NCI-H510A (cell line): Measurements from ENCODE around the gene ZSCAN2.

Source experiments
- DNase-seq: peaks from one replicate; lab custom pipeline; 2025; lab: John Stamatoyannopoulos, UW

ZSCAN2 gene

GRCh38 chr15:84598993-84599392 lies 1.8 kb upstream of the ZSCAN2 start:
- DNase-seq, result no peak

- no peak for DNase-seq
Observed at GRCh38 chr15:84599906-84600305, 903 bp upstream of the ZSCAN2 start.

DNA sequence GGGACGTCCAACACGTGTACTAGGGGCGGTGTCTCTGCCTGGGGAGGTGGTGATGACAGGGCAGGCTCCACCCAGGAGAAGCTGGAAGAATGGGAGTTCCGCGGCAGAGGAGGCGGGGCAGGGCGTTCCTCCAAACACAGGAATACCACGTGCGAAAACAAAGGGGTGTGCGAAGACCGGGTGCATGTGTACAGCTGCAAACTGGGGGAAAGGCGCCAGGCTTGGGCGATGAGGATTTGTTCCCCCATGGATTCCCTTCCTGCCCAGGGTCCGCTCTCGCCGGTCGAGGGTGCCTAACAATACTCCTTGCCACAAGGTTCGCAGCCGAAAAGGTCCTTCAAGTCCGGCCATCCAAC lies 500 bp upstream of the ZSCAN2 start:
- peak; percentile 42 for DNase-seq

DNA sequence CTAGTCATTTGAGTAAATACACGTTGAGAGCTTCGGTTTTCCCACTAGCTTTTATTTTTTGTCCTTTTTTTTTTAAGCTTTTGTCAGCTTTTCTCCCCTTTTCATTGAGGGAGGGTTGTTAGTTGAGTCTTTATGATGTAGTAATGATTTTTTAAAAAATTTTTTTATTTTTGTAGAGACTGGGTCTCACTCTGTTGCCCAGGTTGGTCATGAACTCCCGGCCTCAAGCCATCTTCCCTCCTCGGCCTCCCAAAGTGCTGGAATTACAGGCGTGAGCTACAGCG lies 688 bp downstream of the ZSCAN2 start:
- DNase-seq, result no peak

DNA sequence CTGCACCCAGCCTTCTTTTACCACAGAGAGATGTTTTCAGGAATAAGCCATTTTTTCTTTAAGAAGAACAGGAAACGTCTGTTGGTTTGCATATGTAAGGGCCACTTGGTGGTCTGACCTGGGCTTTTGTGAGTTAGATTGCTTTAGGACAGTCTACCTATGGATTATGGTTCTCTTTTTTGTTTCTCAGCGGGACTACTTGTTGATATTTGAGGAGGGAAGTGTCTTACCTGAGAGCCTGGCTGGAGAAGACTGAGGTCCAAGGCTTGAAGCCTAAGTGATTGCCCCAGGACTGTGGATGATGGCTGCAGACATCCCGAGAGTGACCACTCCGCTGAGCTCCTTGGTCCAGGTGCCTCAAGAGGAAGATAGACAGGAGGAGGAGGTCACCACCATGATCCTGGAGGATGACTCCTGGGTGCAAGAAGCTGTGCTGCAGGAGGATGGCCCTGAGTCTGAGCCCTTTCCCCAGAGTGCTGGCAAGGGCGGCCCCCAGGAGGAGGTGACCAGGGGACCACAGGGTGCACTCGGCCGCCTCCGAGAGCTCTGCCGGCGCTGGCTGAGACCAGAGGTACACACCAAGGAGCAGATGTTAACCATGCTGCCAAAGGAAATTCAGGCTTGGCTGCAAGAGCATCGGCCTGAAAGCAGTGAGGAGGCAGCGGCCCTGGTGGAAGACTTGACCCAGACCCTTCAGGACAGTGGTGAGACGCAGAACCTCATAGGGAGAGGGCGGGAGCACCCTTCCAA lies 3.0 kb downstream of the ZSCAN2 start:
- no peak for DNase-seq

DNA sequence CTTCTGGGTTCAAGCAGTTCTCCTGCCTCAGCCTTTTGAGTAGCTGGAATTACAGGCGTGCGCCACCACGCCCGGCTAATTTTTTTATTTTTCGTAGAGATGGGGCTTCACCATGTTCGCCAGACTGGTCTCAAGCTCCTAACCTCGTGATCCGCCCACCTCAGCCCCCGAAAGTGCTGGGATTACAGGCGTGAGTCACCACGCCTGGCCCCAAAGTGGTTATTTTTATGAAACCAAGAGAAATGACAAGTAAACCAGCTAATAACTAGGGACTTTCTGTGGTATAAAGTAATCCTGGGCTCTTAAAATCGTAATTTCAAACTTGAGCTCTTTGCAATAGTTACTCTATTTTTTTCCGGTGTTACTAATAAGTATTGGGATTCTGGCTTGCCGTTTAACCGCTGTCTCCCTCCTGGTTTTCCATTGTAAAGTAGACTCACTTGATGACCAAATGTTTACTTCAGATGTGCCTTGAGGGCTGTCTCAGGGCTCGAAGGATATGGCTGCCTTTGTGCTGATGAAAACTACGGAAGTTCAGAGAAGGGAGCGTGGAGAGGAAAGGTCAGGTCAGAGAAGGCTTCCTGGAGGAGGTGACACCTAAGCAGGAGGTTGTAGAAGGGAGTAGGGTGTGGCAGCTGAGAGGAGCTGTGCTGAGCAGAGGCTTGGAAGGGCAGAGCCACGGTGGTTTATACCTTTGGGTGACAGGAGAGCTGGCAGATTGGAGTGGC lies 4.2 kb downstream of the ZSCAN2 start:
- DNase-seq, result no peak

- DNase-seq, result no peak
Observed at GRCh38 chr15:84605554-84605882, 4.7 kb downstream of the ZSCAN2 start.

DNA sequence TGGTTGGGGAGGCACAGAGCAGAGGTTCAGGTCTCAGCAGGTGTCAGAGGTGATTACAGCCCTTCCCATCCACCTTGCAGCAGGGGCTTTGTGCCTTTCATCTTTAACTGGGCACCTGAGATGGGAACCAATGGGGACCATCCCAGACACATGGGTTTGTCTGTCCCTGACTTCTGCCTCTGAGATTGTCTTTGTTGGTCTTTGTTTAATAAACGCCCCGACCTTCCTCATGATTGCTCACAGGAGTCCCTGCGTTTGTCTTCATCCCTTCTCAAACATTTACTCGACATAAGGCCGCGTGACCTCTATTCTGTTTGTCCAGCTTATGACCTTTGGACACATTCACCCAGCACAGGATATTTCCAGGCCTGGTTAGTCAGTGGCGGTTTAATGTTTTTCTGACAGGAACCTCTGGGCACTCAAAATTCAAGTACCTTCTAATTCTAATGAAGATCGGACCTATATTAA lies 5.9 kb downstream of the ZSCAN2 start:
- no peak for DNase-seq

GRCh38 chr15:84608707-84609284 lies 8.0 kb downstream of the ZSCAN2 start:
- DNase-seq, result no peak

- DNase-seq, result no peak
Observed at GRCh38 chr15:84609818-84610525, 9.2 kb downstream of the ZSCAN2 start.

DNA sequence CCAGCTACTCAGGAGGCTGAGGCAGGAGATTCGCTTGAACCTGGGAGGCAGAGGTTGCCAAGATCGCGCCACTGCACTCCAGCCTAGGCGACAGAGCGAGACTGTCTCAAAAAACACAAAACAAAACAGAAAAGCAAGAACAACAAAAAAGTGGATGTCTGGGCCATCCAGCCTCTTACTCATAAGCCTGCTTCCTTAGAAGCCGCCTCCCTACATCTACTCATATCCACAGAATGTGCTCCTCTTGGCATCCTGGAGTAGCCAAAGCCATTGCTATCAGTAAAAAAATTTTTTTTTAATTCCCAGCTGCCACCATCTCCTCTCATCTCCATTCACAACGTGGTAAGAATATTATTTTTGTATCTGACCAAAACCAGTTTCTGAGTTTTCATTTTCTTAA lies 10.8 kb downstream of the ZSCAN2 start:
- DNase-seq, result no peak

DNA sequence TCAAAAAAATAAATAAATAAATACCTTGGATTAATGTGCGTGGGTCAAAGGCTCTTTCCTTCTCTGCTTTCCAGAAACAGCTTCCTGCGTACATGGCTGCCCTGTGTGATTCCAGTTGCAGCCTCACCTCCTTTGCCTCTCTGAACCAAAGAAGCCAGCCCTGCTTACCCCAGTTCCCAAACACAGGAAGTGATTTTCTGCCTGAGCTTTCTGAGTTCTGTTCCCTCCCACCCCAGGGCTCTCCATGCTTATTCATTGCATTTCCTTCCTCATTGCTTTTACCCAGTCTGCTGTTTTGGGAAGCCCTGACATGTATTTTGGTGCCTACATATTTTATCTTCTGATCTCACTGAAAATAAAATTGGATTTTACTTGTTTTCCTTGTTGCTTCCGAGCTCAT lies 15.4 kb downstream of the ZSCAN2 start:
- no peak for DNase-seq

- no peak for DNase-seq
Observed at GRCh38 chr15:84620626-84621025, 19.8 kb downstream of the ZSCAN2 start.

DNA sequence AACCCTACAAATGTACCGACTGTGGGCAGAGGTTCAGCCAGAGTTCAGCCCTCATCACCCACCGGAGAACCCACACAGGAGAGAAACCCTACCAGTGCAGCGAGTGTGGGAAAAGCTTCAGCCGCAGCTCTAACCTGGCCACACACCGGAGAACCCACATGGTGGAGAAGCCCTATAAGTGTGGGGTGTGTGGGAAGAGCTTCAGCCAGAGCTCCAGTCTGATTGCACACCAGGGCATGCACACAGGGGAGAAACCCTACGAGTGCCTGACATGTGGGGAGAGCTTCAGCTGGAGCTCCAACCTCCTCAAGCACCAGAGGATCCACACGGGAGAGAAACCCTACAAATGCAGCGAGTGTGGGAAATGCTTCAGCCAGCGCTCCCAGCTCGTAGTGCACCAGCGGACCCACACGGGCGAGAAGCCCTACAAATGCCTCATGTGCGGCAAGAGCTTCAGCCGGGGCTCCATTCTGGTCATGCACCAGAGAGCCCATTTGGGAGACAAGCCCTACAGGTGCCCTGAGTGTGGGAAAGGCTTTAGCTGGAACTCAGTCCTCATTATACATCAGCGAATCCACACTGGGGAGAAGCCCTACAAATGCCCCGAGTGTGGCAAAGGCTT lies 20.7 kb downstream of the ZSCAN2 start:
- no peak for DNase-seq

DNA sequence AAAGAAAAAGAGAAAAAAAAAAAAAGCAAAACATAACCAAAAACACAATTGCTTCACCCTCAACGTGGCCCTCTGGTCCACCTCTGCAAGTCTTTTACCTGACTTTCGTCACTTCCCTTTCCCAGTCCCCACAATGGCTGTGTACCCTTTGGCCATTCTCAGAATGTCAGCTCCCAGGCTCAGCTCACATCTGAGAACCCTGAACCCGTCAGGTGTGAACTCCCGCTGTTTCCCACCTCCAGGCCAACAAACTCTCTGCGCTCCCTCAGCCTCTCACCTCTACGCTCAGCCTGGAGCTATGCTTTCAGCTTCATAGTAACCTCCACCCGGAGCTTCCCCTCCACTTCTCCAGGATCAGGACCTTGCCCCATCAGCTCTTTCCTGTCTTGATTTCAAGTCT lies 23.6 kb downstream of the ZSCAN2 start:
- DNase-seq, result no peak

DNA sequence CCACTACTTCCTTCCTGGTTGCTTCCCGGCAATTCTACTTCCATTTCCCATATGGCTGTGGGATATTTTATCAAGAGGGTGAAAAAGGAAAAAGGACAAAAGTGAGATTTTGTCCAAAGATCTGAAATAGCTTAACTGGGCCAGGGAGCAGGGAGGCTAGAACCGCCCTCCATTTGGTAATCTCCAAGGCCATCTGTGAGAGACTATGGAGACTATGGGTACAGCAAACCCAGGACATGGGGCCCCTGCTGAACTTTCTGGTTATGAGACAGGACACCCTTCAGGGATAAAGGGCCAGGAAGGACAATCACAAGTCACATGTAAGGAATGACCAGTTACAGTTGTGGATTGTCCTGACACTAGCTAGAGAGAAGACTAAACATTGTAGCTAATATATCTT lies 24.3 kb downstream of the ZSCAN2 start:
- DNase-seq, result no peak

DNA sequence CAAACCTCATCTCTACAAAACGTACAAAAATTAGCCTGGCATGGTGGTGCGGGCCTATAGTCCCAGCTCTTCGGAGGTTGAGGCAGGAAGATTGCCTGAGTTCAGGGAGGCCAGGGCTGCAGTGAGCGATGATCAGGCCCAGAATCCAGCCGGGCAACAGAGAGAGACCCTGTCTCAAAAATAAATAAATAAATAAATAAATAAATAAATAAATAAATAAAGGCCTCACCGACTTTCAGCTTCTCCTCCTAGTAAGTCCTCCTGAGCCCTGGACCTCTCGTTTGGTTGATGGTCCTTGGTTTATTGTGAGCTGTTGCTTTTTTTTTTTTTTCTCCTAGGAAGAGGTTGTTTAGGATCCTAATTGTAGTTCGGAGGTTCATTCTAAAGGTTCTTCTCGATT lies 28.2 kb downstream of the ZSCAN2 start:
- DNase-seq, result no peak

DNA sequence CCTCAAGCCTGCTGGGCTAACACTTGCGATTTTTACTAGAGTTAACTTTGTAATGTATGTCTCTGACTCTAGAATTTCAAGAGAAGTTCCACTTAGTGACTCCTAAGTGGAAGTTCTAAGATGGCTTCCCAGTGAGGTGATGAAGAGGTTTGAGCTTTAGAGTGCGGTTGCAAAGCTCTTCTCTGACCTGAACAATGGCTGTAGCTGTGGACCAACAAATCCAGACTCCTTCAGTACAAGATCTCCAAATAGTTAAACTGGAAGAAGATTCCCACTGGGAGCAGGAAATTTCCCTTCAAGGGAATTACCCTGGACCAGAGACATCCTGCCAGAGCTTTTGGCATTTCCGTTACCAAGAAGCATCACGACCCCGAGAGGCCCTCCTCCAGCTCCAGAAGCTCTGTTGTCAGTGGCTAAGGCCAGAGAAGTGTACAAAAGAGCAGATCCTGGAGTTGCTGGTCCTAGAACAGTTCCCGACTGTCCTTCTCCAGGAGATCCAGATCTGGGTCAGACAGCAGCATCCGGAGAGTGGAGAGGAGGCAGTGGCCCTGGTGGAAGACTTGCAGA lies 31.0 kb downstream of the ZSCAN2 start:
- no peak for DNase-seq

GRCh38 chr15:84633311-84634227 lies 32.8 kb downstream of the ZSCAN2 start:
- DNase-seq, result peak; percentile 39

- no peak for DNase-seq
Observed at GRCh38 chr15:84634228-84634837, 33.5 kb downstream of the ZSCAN2 start.

DNA sequence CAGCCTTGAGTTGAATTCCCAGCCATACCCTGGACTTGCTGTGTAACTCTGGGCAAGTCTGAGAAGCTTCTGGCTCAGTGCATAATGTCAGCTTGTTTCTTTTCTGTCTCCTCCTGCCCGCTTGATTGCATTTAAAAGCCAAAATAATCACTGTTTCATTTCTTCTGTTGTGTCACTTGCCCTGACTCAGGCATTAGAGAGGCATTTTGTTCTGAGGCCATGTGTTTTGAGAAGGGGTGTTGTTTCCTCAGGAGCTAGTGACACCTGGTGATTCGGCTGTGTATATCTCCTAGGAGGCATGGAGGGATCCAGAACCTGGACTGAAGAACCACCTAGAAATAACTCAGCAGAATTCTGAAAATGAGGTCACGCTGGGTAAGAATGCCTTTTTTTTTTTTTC lies 37.3 kb downstream of the ZSCAN2 start:
- no peak for DNase-seq
